HEK293T (cell line): ENCODE data around the gene MMP23B.

Source experiments
- CTCF ChIA-PET: fragments of 350-600 bp; formaldehyde crosslinking; extraction: SDS; loops from one replicate; lab custom pipeline; 2021; ENCODE audit warnings: antibody characterized with exemption, inconsistent platforms; lab: Yijun Ruan, JAX
- POLR2A ChIA-PET: fragments of 350-600 bp; formaldehyde crosslinking; extraction: SDS; loops from one replicate; lab custom pipeline; 2020; ENCODE audit warnings: antibody characterized with exemption, inconsistent platforms; lab: Yijun Ruan, JAX
- DNase-seq: peaks from one replicate; pipeline ENCODE4 v3.0.0; 2012; ENCODE audit warnings: mixed read lengths; ENCODE audit errors: extremely low spot score
- ARNT ChIP-seq: fragments of 450-650 bp; IDR thresholded peaks from 2 replicates; pipeline ENCODE4 v1.6.1; 2017; ENCODE audit warnings: mild to moderate bottlenecking
- BHLHE40 ChIP-seq: fragments of 450-650 bp; IDR thresholded peaks from 2 replicates; pipeline ENCODE4 v1.6.1; 2016; ENCODE audit warnings: mild to moderate bottlenecking, moderate library complexity, borderline replicate concordance
- CTBP1 ChIP-seq: fragments of 450-650 bp; IDR thresholded peaks from 2 replicates; pipeline ENCODE4 v1.6.1; 2016; ENCODE audit warnings: borderline replicate concordance
- ELF4 ChIP-seq: fragments of 450-650 bp; IDR thresholded peaks from 2 replicates; pipeline ENCODE4 v1.6.1; 2017; ENCODE audit warnings: antibody characterized with exemption
- FOXA1 ChIP-seq: fragments of 450-650 bp; IDR thresholded peaks from 2 replicates; pipeline ENCODE4 v1.6.1; 2016; ENCODE audit warnings: mild to moderate bottlenecking
- FOXK2 ChIP-seq: fragments of 450-650 bp; IDR thresholded peaks from 2 replicates; pipeline ENCODE4 v1.6.1; 2016; ENCODE audit warnings: mild to moderate bottlenecking
- FOXM1 ChIP-seq: fragments of 450-650 bp; IDR thresholded peaks from 2 replicates; pipeline ENCODE4 v1.6.1; 2017; ENCODE audit warnings: mild to moderate bottlenecking, borderline replicate concordance
- HDGF ChIP-seq: fragments of 450-650 bp; IDR thresholded peaks from 2 replicates; pipeline ENCODE4 v1.6.1; 2017; ENCODE audit warnings: antibody characterized with exemption, borderline replicate concordance
- L3MBTL2 ChIP-seq: fragments of 450-650 bp; conservative IDR thresholded peaks from 2 replicates; pipeline ENCODE4 v1.6.1; 2016; ENCODE audit warnings: mild to moderate bottlenecking
- LEF1 ChIP-seq: fragments of 450-650 bp; IDR thresholded peaks from 2 replicates; pipeline ENCODE4 v1.6.1; 2017; ENCODE audit warnings: mild to moderate bottlenecking, borderline replicate concordance
- NFRKB ChIP-seq: fragments of 450-650 bp; IDR thresholded peaks from 2 replicates; pipeline ENCODE4 v1.6.1; 2016; ENCODE audit warnings: mild to moderate bottlenecking, moderate library complexity
- SP1 ChIP-seq: fragments of 450-650 bp; IDR thresholded peaks from 2 replicates; pipeline ENCODE4 v1.6.1; 2017
- SUZ12 ChIP-seq: fragments of 450-650 bp; IDR thresholded peaks from 2 replicates; pipeline ENCODE4 v1.6.1; 2016; ENCODE audit warnings: mild to moderate bottlenecking
- TARDBP ChIP-seq: fragments of 450-650 bp; IDR thresholded peaks from 2 replicates; pipeline ENCODE4 v1.6.1; 2016
- ZNF384 ChIP-seq: fragments of 450-650 bp; IDR thresholded peaks from 2 replicates; pipeline ENCODE4 v1.6.1; 2016
- TF ChIP-seq, protein P1 (sequence below): fragments of 450-650 bp; IDR thresholded peaks from 2 replicates; pipeline ENCODE4 v1.6.1; 2016

The MMP23B gene

DNA sequence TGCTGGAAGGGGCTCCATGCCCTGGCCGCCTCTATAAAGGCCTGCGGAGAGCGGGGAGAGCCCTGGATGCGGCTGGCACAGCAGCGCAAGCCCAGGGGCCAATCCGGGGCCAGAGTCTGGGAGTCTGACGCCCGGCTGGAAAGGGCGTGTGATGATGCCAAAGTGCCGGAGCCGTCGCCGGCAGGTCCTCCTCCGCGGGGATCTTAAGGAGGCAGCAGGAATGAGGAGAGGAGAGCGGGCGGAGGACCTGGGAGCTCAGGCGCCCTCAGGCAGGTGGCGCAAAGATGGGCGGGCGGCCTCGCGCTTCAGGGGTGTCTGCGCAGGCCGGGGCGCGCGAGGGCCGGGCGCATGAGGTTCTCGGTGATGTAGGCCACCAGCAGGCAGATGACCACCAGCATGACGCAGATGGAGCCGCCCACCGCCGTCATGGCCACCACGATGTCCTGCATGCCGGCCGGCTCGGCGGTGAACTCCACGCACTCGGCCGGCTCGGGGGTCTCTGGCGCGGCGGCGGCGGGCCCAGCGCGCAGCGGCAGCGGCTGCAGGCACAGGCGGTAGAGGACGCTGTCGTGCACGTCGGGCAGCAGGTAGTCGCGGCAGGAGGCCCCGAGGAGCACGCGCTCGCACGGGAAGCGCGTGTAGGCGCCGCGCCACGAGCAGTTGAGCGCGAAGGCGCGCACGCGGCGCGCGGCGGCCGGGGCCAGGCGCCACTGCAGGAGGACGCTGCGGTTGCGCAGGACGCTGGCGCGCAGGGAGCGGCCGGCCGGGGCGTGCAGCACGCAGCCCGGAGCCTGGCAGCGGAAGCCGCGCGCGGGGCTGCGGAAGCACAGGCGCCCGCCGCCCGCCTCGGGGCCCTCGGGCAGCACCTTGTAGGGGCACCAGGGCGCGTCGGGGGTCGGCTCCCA is 32.7 kb upstream of the MMP23B start:
- TF ChIP-seq LEF1 = peak; percentile 54; the same call in 1 of the 2 replicates
- TF ChIP-seq FOXA1 = no peak
- 0 out of 2 replicates have a peak, but pooled peaks have one; percentile 17 for TF ChIP-seq ARNT
- peak; percentile 64 for DNase-seq
- POLR2A ChIA-PET = no interaction called here

DNA sequence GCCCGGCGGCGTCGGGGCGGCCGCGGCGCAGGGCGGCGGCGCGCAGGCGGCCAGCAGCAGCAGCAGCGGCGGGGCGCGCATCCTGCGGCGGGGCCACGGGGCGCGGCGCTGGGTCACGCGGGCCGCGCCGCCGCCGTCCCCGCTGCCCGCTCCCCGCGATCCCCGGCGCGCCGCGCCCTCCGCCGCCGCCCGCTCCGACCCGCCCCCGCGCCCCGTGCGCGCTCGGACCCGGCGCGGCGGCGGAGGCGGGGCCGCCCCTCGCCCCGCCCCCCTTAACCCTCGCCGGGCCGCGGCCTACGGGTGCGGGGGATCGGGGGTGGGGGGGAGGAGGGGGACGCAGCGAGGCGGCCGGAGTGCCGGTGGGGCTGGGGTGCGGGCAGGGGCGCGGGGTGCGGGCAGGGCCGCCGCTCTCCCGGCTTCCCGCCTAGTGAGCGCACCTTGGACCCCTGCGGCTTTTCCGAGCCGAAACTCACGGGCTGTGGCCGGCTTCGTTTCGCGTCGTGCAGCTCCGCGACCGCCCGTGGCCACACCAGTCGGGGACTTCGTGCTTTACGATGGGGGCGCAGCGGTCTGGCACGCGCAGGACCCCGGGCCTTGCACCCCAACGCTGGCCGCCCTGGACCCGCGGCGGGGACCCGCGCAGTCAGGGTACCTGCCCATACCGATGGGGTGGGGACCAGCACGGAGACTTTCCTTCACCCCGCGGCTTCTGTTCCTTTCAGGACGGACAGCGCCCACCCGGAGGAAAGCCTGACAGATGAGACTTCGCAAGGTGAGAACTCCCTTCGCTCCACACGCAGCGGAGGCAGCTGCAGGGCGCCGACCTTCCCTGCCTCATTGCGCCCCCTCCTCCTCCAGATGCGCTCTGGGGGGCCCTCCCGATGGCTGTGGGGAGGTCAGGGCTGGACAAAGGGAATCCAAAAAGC is 31.8 kb upstream of the MMP23B start, which contains the start of gene FNDC10:
FNDC10 (minus strand) TSS at position 201 of the 926 bp plus-strand sequence; CDS start at position 81, 120 bp downstream.
- no peak for DNase-seq
- ChIA-PET POLR2A (interaction anchor here (5.4 kb wide), 1 partner anchor 15 kb away, joined by 33 read pairs; the partner anchor contains the start of gene MIB2), CTCF (no interaction called here)
- TF ChIP-seq ZNF384 = no peak
- TF ChIP-seq L3MBTL2 = peak; percentile 41; the same call in 1 of the 2 replicates
- no peak for TF ChIP-seq SP1
- no peak for TF ChIP-seq BHLHE40
- TF ChIP-seq LEF1 = no peak
- TF ChIP-seq FOXA1 = no peak

More for the DNA sequence above, 32.7 kb upstream of the MMP23B start:
- CTCF ChIA-PET = no interaction called here

DNA sequence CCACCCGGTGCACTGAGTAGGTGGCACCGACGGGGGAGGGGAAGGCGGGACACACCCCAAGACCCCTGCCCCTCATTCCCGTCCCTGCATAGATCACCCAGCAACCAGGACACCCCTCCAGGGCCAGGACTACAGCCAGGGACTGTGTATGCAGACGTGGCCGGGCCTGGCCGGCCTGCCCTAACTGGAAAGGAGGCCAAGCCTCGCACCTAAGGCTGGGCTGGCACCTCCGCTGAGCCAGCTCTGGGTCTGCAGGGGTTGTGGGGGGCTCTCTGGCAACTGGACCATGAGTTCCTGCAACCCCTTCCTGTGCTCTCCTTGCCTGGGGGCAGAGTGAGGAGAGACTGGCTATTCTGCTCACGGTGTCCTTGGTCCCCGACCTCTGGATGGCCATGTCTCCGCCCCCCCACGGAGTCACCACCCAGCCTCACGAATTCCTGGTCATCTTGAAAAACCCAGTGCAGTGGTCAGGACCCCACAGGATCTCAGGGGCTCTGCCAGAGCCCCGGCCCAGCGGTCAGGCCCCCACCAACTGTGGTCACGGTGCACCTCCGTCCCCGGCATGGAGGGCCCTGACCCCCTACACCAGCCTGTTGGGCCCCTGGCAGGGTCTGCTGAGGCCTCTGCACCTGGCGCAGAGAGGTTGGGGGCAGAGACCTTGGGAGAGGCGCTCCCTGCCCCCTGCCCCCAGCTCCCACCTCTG is 31.0 kb upstream of the MMP23B start:
- CTCF ChIA-PET = no interaction called here
- no peak for TF ChIP-seq SUZ12
- TF ChIP-seq L3MBTL2 = no peak
- no peak for TF ChIP-seq FOXK2
- no peak for TF ChIP-seq CTBP1
- TF ChIP-seq LEF1 = no peak
- no peak for TF ChIP-seq HDGF
- POLR2A ChIA-PET = interaction anchor here (1.7 to 5.4 kb wide), 2 partner anchors 14 to 23 kb away, joined by 4 to 33 read pairs; partner anchors contain the start of gene MIB2
- DNase-seq = no peak

DNA sequence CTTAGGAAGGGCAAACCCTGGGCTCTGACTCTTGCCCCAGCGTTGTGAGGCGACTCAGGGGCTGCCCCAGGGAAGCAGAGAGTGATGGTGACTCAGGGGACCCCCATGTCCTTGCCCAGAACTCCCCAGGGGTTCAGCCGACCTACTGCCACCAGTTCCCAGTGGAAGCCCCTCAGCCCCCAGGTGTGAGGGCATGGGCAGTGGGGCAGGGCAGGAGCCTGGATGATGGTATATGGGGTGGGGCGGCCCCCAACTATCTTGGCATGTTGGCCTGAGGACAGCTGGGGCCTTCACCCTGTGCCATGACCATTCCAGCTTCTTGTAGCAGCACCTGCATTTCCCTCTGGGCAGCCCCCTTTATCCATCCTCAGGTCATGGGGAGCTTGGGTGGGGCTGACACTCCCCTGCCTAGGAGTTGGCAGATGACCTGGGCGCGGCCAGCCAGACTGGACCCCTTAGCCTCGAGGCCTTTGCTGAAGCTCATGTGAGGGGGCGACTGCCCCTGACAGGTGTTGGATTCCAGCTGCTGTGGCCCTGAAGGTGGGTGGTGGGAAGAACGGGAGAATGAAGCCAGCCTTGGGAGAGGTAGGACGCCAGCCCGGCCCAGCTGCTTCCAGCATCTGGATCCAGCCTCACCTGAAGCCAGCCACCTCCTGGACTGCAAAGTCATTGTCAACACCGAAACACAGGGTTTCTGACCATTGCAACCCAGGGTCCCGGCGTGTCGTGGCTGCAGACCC is 30.2 kb upstream of the MMP23B start:
- POLR2A ChIA-PET = interaction anchor here (0.7 to 5.4 kb wide), 3 partner anchors 8 to 24 kb away, joined by 3 to 33 read pairs (median 4); partner anchors contain the start of gene MIB2

DNA sequence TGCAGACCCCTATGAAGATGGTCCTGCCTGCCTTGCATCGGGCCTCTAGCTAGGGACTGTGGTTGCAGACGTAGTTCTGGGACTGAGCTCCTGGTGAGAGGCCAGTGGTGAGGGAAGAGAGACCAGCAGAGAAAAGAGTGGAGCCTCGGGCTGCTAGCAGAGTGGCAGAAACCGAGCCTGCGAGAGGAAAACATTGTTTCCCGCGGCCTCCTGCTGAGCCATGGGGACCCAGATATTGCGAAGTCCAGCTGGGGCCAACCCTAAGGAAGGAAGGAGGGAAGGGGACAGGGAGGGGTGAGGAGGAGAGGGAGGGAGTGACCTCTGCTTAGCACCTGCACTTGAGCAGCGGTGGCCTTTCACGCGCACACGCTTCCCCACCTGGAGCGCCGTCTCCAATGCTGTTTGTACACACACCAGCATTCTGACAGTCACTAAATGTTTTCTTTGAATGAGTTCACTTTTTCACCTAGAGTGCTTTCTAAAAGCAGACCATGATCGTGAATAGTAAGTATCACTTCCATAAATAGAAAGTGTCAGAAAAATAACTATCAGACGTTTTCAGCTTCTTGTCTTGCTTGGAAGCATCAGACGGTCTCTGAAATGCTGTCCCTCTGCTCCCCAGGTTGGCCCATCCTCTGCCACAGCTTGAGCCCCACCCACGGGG is 29.5 kb upstream of the MMP23B start:
- TF ChIP-seq ZNF384 (no peak), FOXK2 (no peak), ELF4 (no peak), HDGF (no peak), TARDBP (no peak), CTBP1 (no peak), SP1 (no peak), BHLHE40 (no peak)
- TF ChIP-seq, protein P1, sequence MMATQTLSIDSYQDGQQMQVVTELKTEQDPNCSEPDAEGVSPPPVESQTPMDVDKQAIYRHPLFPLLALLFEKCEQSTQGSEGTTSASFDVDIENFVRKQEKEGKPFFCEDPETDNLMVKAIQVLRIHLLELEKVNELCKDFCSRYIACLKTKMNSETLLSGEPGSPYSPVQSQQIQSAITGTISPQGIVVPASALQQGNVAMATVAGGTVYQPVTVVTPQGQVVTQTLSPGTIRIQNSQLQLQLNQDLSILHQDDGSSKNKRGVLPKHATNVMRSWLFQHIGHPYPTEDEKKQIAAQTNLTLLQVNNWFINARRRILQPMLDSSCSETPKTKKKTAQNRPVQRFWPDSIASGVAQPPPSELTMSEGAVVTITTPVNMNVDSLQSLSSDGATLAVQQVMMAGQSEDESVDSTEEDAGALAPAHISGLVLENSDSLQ = no peak
- DNase-seq = no peak
- POLR2A ChIA-PET = interaction anchor here (0.7 to 5.4 kb wide), 4 partner anchors 8 to 24 kb away, joined by 3 to 33 read pairs (median 5); partner anchors contain the start of gene MIB2
- CTCF ChIA-PET = no interaction called here

More for the DNA sequence above, 30.2 kb upstream of the MMP23B start:
- CTCF ChIA-PET = no interaction called here
- TF ChIP-seq NFRKB (no peak), FOXK2 (no peak), FOXM1 (no peak), CTBP1 (no peak)
- no peak for DNase-seq

DNA sequence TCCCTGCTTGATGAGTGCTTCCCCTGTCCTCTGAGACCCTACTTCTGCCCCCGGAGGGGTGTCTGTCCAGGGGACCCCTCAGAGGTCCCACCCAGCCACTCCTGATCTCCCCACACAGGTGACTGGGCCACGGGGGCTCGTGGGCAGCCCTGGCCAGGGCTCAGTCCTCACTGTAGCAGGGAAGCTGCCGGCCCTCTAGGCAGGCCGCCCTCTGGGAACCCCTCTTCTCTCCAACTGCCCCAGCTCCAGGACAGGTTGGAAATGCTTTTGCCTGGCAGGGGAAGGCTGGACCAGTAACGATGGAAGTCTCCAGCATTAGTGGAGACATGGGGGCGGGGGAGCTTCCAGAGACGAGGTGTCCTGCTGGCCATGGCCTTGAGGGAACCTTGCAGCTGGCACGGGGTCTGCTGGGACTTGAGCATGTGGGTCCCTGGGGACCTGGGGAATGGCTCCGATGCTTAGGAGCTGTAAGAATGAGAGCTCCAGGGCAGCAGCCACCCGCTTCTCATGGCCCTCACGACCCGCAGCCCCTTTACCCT is 28.9 kb upstream of the MMP23B start:
- ChIA-PET POLR2A (interaction anchor here (1.4 to 5.4 kb wide), 3 partner anchors 8 to 25 kb away, joined by 4 to 33 read pairs (median 6); partner anchors contain the start of gene MIB2), CTCF (no interaction called here)
- TF ChIP-seq ELF4 (no peak), NFRKB (no peak), LEF1 (no peak), FOXK2 (no peak), HDGF (no peak), FOXA1 (no peak), BHLHE40 (no peak), TARDBP (no peak), ZNF384 (no peak), SP1 (no peak), FOXM1 (no peak), L3MBTL2 (no peak)
- TF ChIP-seq, protein P1 = no peak
- DNase-seq = no peak
